ENCODE measurements around the gene G3BP2. TPM values are rescaled to one million over a fixed set of nuclear protein-coding genes. Genes with fewer than 3 reads are reported as not detected.

G3BP2 gene
- total and polyA plus RNA-seq, 2 of the 8 experiments (the other 6 are each of a cell fraction or from before 2014, with no cell fraction given): 83.7 to 378 TPM

DNA sequence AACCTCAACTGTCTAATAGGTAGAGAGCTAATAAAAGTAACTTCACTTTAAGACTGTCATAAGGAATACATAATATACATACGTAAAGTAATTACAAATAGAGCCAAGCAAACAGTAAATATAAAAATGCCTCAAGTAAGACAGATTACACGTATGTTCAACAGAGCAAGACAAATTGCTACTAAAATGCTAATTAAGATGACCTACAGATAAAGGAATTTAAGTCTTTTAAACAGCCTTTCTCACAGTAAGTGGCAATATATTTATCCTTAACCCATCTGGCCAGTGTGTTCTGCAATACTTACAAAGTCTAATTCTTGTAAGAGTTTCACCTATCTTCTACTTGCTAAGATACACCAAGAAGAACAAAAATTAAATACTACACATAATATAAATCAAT lies 12.7 kb downstream of the G3BP2 start (continued):
- TF ChIP-seq CHD7 (IDR thresholded peaks at IDR 0.05; ENCODE audit: insufficient replicate concordance, low read length) (no peak), ATF2 (IDR thresholded peaks at IDR 0.05; ENCODE audit: low read length) (no peak), RNF2 (IDR thresholded peaks at IDR 0.05; ENCODE audit: borderline replicate concordance, low read depth, low read length, missing control alignments, poor library complexity, severe bottlenecking) (no peak), RAD21 (IDR thresholded peaks at IDR 0.05 in 1 of 2, conservative IDR thresholded peaks at IDR 0.05 in 1 of 2; ENCODE audit: low read depth in 2 of 2, low read length in 2 of 2) (no peak), CBX8 (IDR thresholded peaks at IDR 0.05; ENCODE audit: borderline replicate concordance, low read depth, low read length) (no peak), SRF (IDR thresholded peaks at IDR 0.05; ENCODE audit: low read depth, low read length) (no peak), CEBPB (IDR thresholded peaks at IDR 0.05; ENCODE audit: low read depth, low read length) (no peak), TCF12 (IDR thresholded peaks at IDR 0.05; ENCODE audit: low read depth, low read length) (no peak)
